Measurements from ENCODE around the gene KIAA0930. TPM values are rescaled to one million over a fixed set of nuclear protein-coding genes. Genes with fewer than 3 reads are reported as not detected.
A peak's percentile ranks its signal among the peaks of the same experiment; 100 is the strongest.

The KIAA0930 gene
- total RNA-seq, 1 donor from 2014 or later, result 60.2 TPM

GRCh38 chr22:45208993-45209838, 31.5 kb downstream of the KIAA0930 start:
- Mint-ChIP-seq H3K9me3 (no peaks in the 10 kb centered on the region), H3K4me3 (no peak overlapping the region), H3K4me1 (peaks cover 43% of the 10 kb centered on the region), H3K36me3 (ENCODE audit: low read depth) (no peaks in the 10 kb centered on the region), H3K27ac (ENCODE audit: unreplicated experiment) (peak overlapping the region; percentile 57), H3K27me3 (ENCODE audit: low read depth) (no peaks in the 10 kb centered on the region)
- TF ChIP-seq, protein P1, sequence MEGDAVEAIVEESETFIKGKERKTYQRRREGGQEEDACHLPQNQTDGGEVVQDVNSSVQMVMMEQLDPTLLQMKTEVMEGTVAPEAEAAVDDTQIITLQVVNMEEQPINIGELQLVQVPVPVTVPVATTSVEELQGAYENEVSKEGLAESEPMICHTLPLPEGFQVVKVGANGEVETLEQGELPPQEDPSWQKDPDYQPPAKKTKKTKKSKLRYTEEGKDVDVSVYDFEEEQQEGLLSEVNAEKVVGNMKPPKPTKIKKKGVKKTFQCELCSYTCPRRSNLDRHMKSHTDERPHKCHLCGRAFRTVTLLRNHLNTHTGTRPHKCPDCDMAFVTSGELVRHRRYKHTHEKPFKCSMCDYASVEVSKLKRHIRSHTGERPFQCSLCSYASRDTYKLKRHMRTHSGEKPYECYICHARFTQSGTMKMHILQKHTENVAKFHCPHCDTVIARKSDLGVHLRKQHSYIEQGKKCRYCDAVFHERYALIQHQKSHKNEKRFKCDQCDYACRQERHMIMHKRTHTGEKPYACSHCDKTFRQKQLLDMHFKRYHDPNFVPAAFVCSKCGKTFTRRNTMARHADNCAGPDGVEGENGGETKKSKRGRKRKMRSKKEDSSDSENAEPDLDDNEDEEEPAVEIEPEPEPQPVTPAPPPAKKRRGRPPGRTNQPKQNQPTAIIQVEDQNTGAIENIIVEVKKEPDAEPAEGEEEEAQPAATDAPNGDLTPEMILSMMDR (conservative IDR thresholded peaks at IDR 0.05), result peak; percentile 75
- peak; percentile 55 for DNase-seq (ENCODE audit: low read depth, low spot score)

GRCh38 chr22:45208696-45208992, 32.0 kb downstream of the KIAA0930 start:
- Mint-ChIP-seq H3K4me1 (peaks cover 40% of the 10 kb centered on the region), H3K4me3 (no peak overlapping the region), H3K27ac (ENCODE audit: unreplicated experiment) (peak overlapping the region; percentile 6), H3K36me3 (ENCODE audit: low read depth) (no peaks in the 10 kb centered on the region), H3K9me3 (no peaks in the 10 kb centered on the region), H3K27me3 (ENCODE audit: low read depth) (no peaks in the 10 kb centered on the region)
- DNase-seq (ENCODE audit: low read depth, low spot score), result no peak
- TF ChIP-seq, protein P1 (conservative IDR thresholded peaks at IDR 0.05), result no peak

- Mint-ChIP-seq H3K9me3 (no peaks in the 10 kb centered on the region), H3K36me3 (ENCODE audit: low read depth) (no peaks in the 10 kb centered on the region), H3K27me3 (ENCODE audit: low read depth) (no peaks in the 10 kb centered on the region), H3K4me1 (peaks cover 35% of the 10 kb centered on the region), H3K4me3 (no peak overlapping the region), H3K27ac (ENCODE audit: unreplicated experiment) (no peak overlapping the region)
- DNase-seq (ENCODE audit: low read depth, low spot score), result no peak
- TF ChIP-seq, protein P1 (conservative IDR thresholded peaks at IDR 0.05), result no peak
These were observed 32.6 kb downstream of the KIAA0930 start for GRCh38 chr22:45207981-45208664.

- no peaks in the 10 kb centered on the region for H3K9me3 Mint-ChIP-seq
- no peak for DNase-seq (ENCODE audit: low read depth, low spot score)
- H3K27me3 Mint-ChIP-seq (ENCODE audit: low read depth), result no peaks in the 10 kb centered on the region
- no peak overlapping the region for H3K4me3 Mint-ChIP-seq
- H3K36me3 Mint-ChIP-seq (ENCODE audit: low read depth), result no peaks in the 10 kb centered on the region
- H3K27ac Mint-ChIP-seq (ENCODE audit: unreplicated experiment), result no peak overlapping the region
- H3K4me1 Mint-ChIP-seq, result peaks cover 29% of the 10 kb centered on the region
- TF ChIP-seq, protein P1 (conservative IDR thresholded peaks at IDR 0.05), result no peak
These were observed 33.2 kb downstream of the KIAA0930 start for GRCh38 chr22:45207533-45207932.

DNA sequence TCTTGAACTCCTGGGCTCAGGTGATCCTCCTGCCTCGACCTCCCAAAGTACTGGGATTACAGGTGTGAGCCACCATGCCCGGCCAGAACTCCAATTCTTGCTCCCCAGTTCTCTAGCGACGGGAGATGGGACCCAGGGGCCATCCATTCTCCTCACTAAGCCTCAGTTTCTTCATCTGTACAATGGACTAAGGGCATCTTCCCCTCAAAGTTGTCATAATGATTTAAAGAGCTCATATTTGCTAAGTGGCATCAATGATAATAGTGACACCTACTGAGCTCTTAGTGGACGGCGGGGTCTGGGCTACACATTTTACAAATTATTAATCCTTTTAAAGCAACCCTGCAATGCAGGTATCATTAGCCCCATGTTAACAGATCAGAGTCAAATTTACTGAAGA, 34.5 kb downstream of the KIAA0930 start:
- Mint-ChIP-seq H3K36me3 (ENCODE audit: low read depth) (no peaks in the 10 kb centered on the region), H3K27me3 (ENCODE audit: low read depth) (no peaks in the 10 kb centered on the region), H3K4me3 (no peak overlapping the region), H3K27ac (ENCODE audit: unreplicated experiment) (no peak overlapping the region), H3K9me3 (no peaks in the 10 kb centered on the region), H3K4me1 (peaks cover 20% of the 10 kb centered on the region)
- DNase-seq (ENCODE audit: low read depth, low spot score), result no peak
- TF ChIP-seq, protein P1 (conservative IDR thresholded peaks at IDR 0.05), result no peak

Data from neural crest cell (in vitro differentiated cells).